Psoas muscle (tissue), 8 donors: ENCODE measurements around the gene TMA16. TPM values are rescaled to one million over a fixed set of nuclear protein-coding genes. Genes with fewer than 3 reads are reported as not detected.

ENCODE experiments used
- ATAC-seq, 4 donors: fragments of 200-7000 bp; cut with Tn5 transposase; one replicate each; pipeline ENCODE4 v1.9.1; 2020; ENCODE audit warnings: moderate library complexity in 3 of 4, mild to moderate bottlenecking in 2 of 4
- DNase-seq, 2 donors: peaks; one replicate each; pipeline ENCODE4 v3.0.0-alpha.2; 2020
- H3K27ac ChIP-seq: fragments of 200-600 bp; one replicate; pipeline ENCODE4 v1.8.0; 2022
- H3K27me3 ChIP-seq, 3 donors: fragments of 200-600 bp in 1 of 3; one replicate each; pipeline versions ENCODE4 v1.6.1 to v1.8.0; 2013 to 2022; ENCODE audit warnings: low read length in 2 of 3, mild to moderate bottlenecking in 2 of 3, moderate library complexity in 1 of 3; ENCODE audit not compliant: insufficient read depth in 3 of 3
- H3K36me3 ChIP-seq, 2 donors: fragments of 200-600 bp in 1 of 2; one replicate each; pipeline versions ENCODE4 v1.6.1 to v1.8.0; 2013 to 2022; ENCODE audit warnings: low read depth in 1 of 2, mild to moderate bottlenecking in 1 of 2, moderate library complexity in 1 of 2; ENCODE audit not compliant: insufficient read depth in 1 of 2
- H3K4me1 ChIP-seq: fragments of 200-600 bp; one replicate; pipeline ENCODE4 v1.8.0; 2022
- H3K4me3 ChIP-seq: fragments of 200-600 bp; one replicate; pipeline ENCODE4 v1.8.0; 2022; ENCODE audit warnings: mild to moderate bottlenecking
- H3K9me3 ChIP-seq: fragments of 200-600 bp; one replicate; pipeline ENCODE4 v1.8.0; 2022
- WGBS, 3 donors: extraction: QIAGEN DNeasy Blood & Tissue Kit; methylation state at CpG; one replicate each; pipeline versions ENCODE4 v1.1.6 to v1.1.7; 2013; 5-methylcytosine and 5-hydroxymethylcytosine counted together
- intact Hi-C, 2 donors: fragments of 100-400 bp; cut with DNase I; formaldehyde crosslinking; loops; one replicate each; pipeline versions ENCODE4 v1.11.0 to v1.14.2; 2022
- polyA plus RNA-seq, 3 donors: library from polyadenylated mRNA; stranded (reverse); fragments of 200-250 nt; gene quantifications; one replicate each; pipeline ENCODE4 v1.2.3, GENCODE V29; 2013
- total RNA-seq, 4 donors: library from RNA; stranded (reverse); fragmentation: NEBNext Ultra II Directional in 2 of 4; extraction: Animal tissue kit (Norgen Biotek cat#: 25700) in 2 of 4; gene quantifications; one replicate each; pipeline versions ENCODE4 v1.2.1 to v1.2.4, GENCODE V29; 2021 to 2023
- TF ChIP-seq, protein P1 (sequence below): fragments of 200-600 bp; IDR thresholded peaks from one replicate; pipeline ENCODE4 v1.8.0; 2022; ENCODE audit warnings: antibody characterized with exemption
- donor health status: healthy with polysubstance abuse.
- donor health status: DM: no; HTN: no; CAD: no; lungs with moderate emphysema.
- donor health status: Bipolar disorder and iron deficiency.
- donor health status: healthy.
- donor health status: DM: yes; HTN: yes; CAD: no.
- donor health status: DM: no; HTN: no; CAD: no.
- donor health status: DM: no; HTN: no; CAD: no.
- donor health status: DM: yes; HTN: yes; CAD: no.

Gene TMA16
- total and polyA plus RNA-seq, 7 donors: 4.6 to 14.7 (median 9.9) TPM

GRCh38 chr4:163548481-163549243 is 54.2 kb downstream of the TMA16 start:
- H3K36me3 ChIP-seq: no peaks in the 10 kb centered on the region
- TF ChIP-seq, protein P1, sequence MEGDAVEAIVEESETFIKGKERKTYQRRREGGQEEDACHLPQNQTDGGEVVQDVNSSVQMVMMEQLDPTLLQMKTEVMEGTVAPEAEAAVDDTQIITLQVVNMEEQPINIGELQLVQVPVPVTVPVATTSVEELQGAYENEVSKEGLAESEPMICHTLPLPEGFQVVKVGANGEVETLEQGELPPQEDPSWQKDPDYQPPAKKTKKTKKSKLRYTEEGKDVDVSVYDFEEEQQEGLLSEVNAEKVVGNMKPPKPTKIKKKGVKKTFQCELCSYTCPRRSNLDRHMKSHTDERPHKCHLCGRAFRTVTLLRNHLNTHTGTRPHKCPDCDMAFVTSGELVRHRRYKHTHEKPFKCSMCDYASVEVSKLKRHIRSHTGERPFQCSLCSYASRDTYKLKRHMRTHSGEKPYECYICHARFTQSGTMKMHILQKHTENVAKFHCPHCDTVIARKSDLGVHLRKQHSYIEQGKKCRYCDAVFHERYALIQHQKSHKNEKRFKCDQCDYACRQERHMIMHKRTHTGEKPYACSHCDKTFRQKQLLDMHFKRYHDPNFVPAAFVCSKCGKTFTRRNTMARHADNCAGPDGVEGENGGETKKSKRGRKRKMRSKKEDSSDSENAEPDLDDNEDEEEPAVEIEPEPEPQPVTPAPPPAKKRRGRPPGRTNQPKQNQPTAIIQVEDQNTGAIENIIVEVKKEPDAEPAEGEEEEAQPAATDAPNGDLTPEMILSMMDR: peak; percentile 57
- no peak overlapping the region for H3K4me3 ChIP-seq
- DNase-seq (peak in 1 of 2 donors; percentile 28), ATAC-seq (peak in 2 of 4 donors; percentile 63 to 71)
- intact Hi-C loops: loop anchor here (2.0 to 5.0 kb wide), 2 partner anchors 64 to 66 kb away; no protein-coding TSS in a partner anchor
- 51% methylated on average over 10 of the region's 10 CpGs for WGBS, 3 donors
- no peaks in the 10 kb centered on the region for H3K9me3 ChIP-seq
- H3K27me3 ChIP-seq: no peaks in the 10 kb centered on the region
- no peaks in the 10 kb centered on the region for H3K4me1 ChIP-seq
- H3K27ac ChIP-seq: no peak overlapping the region

DNA sequence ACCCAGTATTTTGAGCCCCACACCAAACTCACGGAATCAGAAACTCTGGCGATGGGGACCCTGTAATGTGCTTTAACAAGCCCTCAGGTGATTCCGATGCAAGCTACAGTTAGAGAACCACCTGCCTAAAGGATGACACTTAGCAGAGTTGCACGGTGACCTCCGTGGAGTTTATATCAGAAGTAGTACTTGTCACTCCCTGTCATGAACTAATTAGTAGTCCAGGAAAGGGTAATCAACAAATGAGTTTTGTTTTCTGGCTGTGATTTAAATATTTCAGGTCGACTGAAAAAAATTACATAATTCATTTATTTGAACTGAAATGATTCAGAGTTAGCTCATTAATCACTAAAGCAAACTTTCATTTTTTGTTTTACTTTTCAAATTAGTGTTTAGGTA is 56.4 kb downstream of the TMA16 start:
- peaks cover 0 to 3% (median 0%) of the 10 kb centered on the region in 3 donors for H3K27me3 ChIP-seq
- intact Hi-C loops: loop anchor here (5.0 to 10.0 kb wide), 3 partner anchors 1056 to 1544 kb away; no protein-coding TSS in a partner anchor
- ATAC-seq (no peak), DNase-seq (no peak)
- H3K9me3 ChIP-seq: no peaks in the 10 kb centered on the region
- WGBS, 3 donors: 69 to 76% (median 72%) methylated on average over 6 of the region's 6 CpGs
- no peaks in the 10 kb centered on the region for H3K36me3 ChIP-seq
- TF ChIP-seq, protein P1: no peak
- H3K4me3 ChIP-seq: no peak overlapping the region
- no peak overlapping the region for H3K27ac ChIP-seq
- no peaks in the 10 kb centered on the region for H3K4me1 ChIP-seq

DNA sequence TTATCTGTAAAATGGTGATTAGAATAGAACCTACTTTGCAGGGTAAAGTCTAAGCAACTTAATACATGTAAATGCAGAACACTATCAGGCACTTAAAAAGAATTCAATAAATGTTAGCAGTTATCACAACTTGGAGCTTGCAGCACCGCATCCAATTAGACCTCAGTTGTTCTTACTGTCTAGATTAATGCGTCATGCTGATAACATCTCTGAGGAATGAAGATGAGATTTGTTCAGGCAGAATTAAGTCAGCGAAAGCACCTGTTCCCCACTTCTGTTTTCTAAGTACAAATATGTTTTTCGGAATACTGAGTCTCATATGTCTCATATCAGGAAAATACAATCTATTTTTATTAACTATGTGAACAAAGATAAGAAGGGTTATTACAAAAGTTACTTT is 58.7 kb downstream of the TMA16 start:
- TF ChIP-seq, protein P1: no peak
- Histone ChIP-seq H3K4me3 (no peak overlapping the region), H3K27me3 (peaks cover 0 to 3% (median 0%) of the 10 kb centered on the region in 3 donors), H3K9me3 (no peaks in the 10 kb centered on the region), H3K36me3 (no peaks in the 10 kb centered on the region), H3K4me1 (no peaks in the 10 kb centered on the region), H3K27ac (no peak overlapping the region)
- no peak for DNase-seq
- intact Hi-C loops: loop anchor here (5.0 to 10.0 kb wide), 3 partner anchors 1058 to 1542 kb away; no protein-coding TSS in a partner anchor
- no peak for ATAC-seq
- WGBS, 3 donors: 43 to 65% (median 48%) methylated on average over 4 of the region's 4 CpGs

GRCh38 chr4:163554870-163555465 is 60.5 kb downstream of the TMA16 start:
- H3K9me3 ChIP-seq: no peaks in the 10 kb centered on the region
- 31 to 35% (median 33%) methylated on average over 3 of the region's 3 CpGs for WGBS, 3 donors
- H3K27me3 ChIP-seq: peaks cover 0 to 3% (median 0%) of the 10 kb centered on the region in 3 donors
- no peak for DNase-seq
- H3K27ac ChIP-seq: no peak overlapping the region
- no peaks in the 10 kb centered on the region for H3K4me1 ChIP-seq
- H3K4me3 ChIP-seq: no peak overlapping the region
- no peak for ATAC-seq
- no peaks in the 10 kb centered on the region for H3K36me3 ChIP-seq
- intact Hi-C loops: loop anchor here (5.0 to 10.0 kb wide), 4 partner anchors 1060 to 1540 kb away; no protein-coding TSS in a partner anchor
- TF ChIP-seq, protein P1: peak; percentile 57
